Measurements from ENCODE around the gene ZNF492.

GRCh38 chr19:22606212-22606553 lies 27.9 kb upstream of the ZNF492 start:
- TF ChIP-seq CTCF (IDR thresholded peaks at IDR 0.05 in 8 of 11, conservative IDR thresholded peaks at IDR 0.05 in 3 of 11) (no peak), POLR2A (IDR thresholded peaks at IDR 0.05) (no peak)
